CD4-positive, alpha-beta T cell treated with Interleukin-4 for 4 hours (primary cell): Measurements from ENCODE around the gene ZNRF2.
"Not testable (repeated sequence)": the region's sequence is repeated elsewhere in the genome, so short reads cannot be mapped to it uniquely, and the experiment has no call there.

Experiments
- DNase-seq: peaks from one replicate; pipeline ENCODE4 v3.0.0-alpha.2; 2020

Gene ZNRF2

GRCh38 chr7:30263090-30263710 is 21.2 kb upstream of the ZNRF2 start:
- DNase-seq = no peak

- no peak for DNase-seq
Observed at GRCh38 chr7:30264052-30264451, 20.3 kb upstream of the ZNRF2 start.

- not testable (repeated sequence) for DNase-seq
Observed at GRCh38 chr7:30265189-30265588, 19.2 kb upstream of the ZNRF2 start.

- no peak for DNase-seq
Observed at GRCh38 chr7:30266686-30267085, 17.7 kb upstream of the ZNRF2 start.

GRCh38 chr7:30268586-30268985 is 15.8 kb upstream of the ZNRF2 start:
- no peak for DNase-seq

GRCh38 chr7:30269490-30269889 is 14.9 kb upstream of the ZNRF2 start:
- no peak for DNase-seq

GRCh38 chr7:30270921-30271320 is 13.5 kb upstream of the ZNRF2 start:
- no peak for DNase-seq

- no peak for DNase-seq
Observed at GRCh38 chr7:30272126-30272525, 12.3 kb upstream of the ZNRF2 start.

GRCh38 chr7:30273552-30273951 is 10.8 kb upstream of the ZNRF2 start:
- no peak for DNase-seq

GRCh38 chr7:30274641-30275040 is 9.8 kb upstream of the ZNRF2 start:
- DNase-seq = no peak

GRCh38 chr7:30276203-30276900 is 8.0 kb upstream of the ZNRF2 start:
- DNase-seq = peak; percentile 59

- no peak for DNase-seq
Observed at GRCh38 chr7:30278376-30278775, 6.0 kb upstream of the ZNRF2 start.

- DNase-seq = no peak
Observed at GRCh38 chr7:30278849-30279652, 5.3 kb upstream of the ZNRF2 start.

GRCh38 chr7:30279653-30279904 is 4.8 kb upstream of the ZNRF2 start:
- DNase-seq = no peak

- no peak for DNase-seq
Observed at GRCh38 chr7:30280631-30281030, 3.8 kb upstream of the ZNRF2 start.

GRCh38 chr7:30281263-30281662 is 3.1 kb upstream of the ZNRF2 start:
- DNase-seq = no peak

- DNase-seq = no peak
Observed at GRCh38 chr7:30281791-30282190, 2.6 kb upstream of the ZNRF2 start.

- DNase-seq = no peak
Observed at GRCh38 chr7:30282735-30283134, 1.7 kb upstream of the ZNRF2 start.

GRCh38 chr7:30285067-30285535 is 704 bp downstream of the ZNRF2 start:
- DNase-seq = peak; percentile 17

GRCh38 chr7:30285536-30286284 is 1.3 kb downstream of the ZNRF2 start:
- DNase-seq = peak; percentile 80

GRCh38 chr7:30286749-30287148 is 2.4 kb downstream of the ZNRF2 start:
- DNase-seq = no peak

GRCh38 chr7:30287625-30288024 is 3.2 kb downstream of the ZNRF2 start:
- not testable (repeated sequence) for DNase-seq

GRCh38 chr7:30289634-30290033 is 5.2 kb downstream of the ZNRF2 start:
- DNase-seq = not testable (repeated sequence)
